ENCODE measurements around the gene NTN3. TPM values are rescaled to one million over a fixed set of nuclear protein-coding genes. Genes with fewer than 3 reads are reported as not detected.
A peak's percentile ranks its signal among the peaks of the same experiment; 100 is the strongest.

NTN3 gene
- total RNA-seq, 1 experiment from 2014 or later: 0.39 TPM

DNA sequence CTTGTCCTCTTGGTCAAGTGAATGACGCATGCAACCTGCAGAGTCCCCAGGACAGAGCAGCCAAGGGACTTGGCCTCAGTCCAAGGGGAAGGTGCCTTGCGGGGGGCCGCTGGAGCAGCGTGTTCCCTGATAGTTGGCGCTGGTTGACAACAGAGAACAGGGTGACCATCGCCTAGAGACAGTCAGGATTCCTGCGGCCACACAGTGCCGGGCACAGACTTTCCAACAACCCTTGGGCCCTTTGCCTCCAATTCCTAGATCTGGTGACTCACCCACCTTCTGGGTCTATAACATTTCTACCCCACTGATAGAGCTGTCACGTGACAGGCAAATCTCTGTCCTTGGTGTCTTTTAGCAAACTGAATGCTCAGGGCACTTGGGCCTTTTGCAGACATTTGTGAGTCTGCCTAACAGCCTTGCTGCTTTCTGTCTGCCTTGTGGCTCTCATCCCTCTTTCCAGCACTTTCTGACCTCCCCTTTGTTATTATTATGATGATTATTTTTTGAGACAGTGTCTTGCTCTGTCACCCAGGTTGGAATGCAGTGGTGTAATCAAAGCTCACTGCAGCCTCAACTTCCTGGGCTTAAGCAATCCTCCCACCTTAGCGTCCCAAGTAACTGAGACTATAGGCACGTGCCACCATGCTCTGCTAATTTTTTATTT lies 23.0 kb upstream of the NTN3 start:
- Histone ChIP-seq H3K36me3 (ENCODE audit: control insufficient read depth, insufficient read depth, low read length) (peaks cover 5% of the 10 kb centered on the region), H3K4me1 (no peaks in the 10 kb centered on the region), H3K9me3 (no peaks in the 10 kb centered on the region), H3K4me3 (ENCODE audit: low read depth, low read length) (no peak overlapping the region), H3K27me3 (replicated peaks; ENCODE audit: control insufficient read depth, insufficient read depth, low read length) (no peaks in the 10 kb centered on the region)
- Mint-ChIP-seq H3K27ac (ENCODE audit: unreplicated experiment) (peak overlapping the region; percentile 42), H3K4me1 (ENCODE audit: low read depth, unreplicated experiment) (no peaks in the 10 kb centered on the region), H3K4me3 (ENCODE audit: unreplicated experiment) (no peak overlapping the region), H3K36me3 (ENCODE audit: insufficient read depth, unreplicated experiment) (peaks cover 90% of the 10 kb centered on the region), H3K27me3 (ENCODE audit: insufficient read depth, unreplicated experiment) (no peaks in the 10 kb centered on the region), H3K9me3 (ENCODE audit: unreplicated experiment) (no peaks in the 10 kb centered on the region)
- ChIA-PET CTCF (no interaction called here), POLR2A (no interaction called here)
- TF ChIP-seq, protein P1, sequence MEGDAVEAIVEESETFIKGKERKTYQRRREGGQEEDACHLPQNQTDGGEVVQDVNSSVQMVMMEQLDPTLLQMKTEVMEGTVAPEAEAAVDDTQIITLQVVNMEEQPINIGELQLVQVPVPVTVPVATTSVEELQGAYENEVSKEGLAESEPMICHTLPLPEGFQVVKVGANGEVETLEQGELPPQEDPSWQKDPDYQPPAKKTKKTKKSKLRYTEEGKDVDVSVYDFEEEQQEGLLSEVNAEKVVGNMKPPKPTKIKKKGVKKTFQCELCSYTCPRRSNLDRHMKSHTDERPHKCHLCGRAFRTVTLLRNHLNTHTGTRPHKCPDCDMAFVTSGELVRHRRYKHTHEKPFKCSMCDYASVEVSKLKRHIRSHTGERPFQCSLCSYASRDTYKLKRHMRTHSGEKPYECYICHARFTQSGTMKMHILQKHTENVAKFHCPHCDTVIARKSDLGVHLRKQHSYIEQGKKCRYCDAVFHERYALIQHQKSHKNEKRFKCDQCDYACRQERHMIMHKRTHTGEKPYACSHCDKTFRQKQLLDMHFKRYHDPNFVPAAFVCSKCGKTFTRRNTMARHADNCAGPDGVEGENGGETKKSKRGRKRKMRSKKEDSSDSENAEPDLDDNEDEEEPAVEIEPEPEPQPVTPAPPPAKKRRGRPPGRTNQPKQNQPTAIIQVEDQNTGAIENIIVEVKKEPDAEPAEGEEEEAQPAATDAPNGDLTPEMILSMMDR (IDR thresholded peaks at IDR 0.05; ENCODE audit: insufficient read depth in 1 of 2, low read depth in 1 of 2, low read length in 1 of 2, severe bottlenecking in 1 of 2, unreplicated experiment in 1 of 2): no peak
- BruUV-seq (replicated peaks): no TSS peak
- no peak for DNase-seq
- intact Hi-C loops (cut with micrococcal nuclease; ENCODE audit: unreplicated experiment): no loop called here

DNA sequence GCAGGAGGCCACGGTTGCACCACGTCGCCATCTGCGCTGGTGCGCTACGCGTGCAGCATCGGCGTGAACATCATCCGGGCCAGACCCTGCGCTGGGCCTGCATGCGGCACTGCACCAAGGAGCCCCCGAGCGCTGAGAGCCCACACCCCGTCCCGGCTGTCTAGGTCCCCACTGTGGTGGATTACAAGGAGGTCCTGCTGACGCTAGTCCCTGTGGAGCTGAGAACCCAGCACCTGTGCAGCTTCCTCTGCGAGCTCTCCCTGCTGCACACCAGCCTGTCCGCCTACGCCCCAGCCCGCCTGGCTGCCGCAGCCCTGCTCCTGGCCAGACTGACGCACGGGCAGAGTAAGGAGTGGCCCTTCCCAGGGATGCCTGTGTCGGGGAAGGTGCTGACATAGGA lies 22.0 kb upstream of the NTN3 start:
- TF ChIP-seq, protein P1 (IDR thresholded peaks at IDR 0.05; ENCODE audit: insufficient read depth in 1 of 2, low read depth in 1 of 2, low read length in 1 of 2, severe bottlenecking in 1 of 2, unreplicated experiment in 1 of 2): no peak
- Histone ChIP-seq H3K36me3 (ENCODE audit: control insufficient read depth, insufficient read depth, low read length) (peaks cover 3% of the 10 kb centered on the region), H3K27me3 (replicated peaks; ENCODE audit: control insufficient read depth, insufficient read depth, low read length) (no peaks in the 10 kb centered on the region), H3K4me3 (ENCODE audit: low read depth, low read length) (no peak overlapping the region), H3K9me3 (no peaks in the 10 kb centered on the region), H3K4me1 (no peaks in the 10 kb centered on the region)
- ChIA-PET POLR2A (no interaction called here), CTCF (no interaction called here)
- Mint-ChIP-seq H3K4me3 (ENCODE audit: unreplicated experiment) (no peak overlapping the region), H3K27ac (ENCODE audit: unreplicated experiment) (peak overlapping the region; percentile 42), H3K36me3 (ENCODE audit: insufficient read depth, unreplicated experiment) (peaks cover 89% of the 10 kb centered on the region), H3K27me3 (ENCODE audit: insufficient read depth, unreplicated experiment) (no peaks in the 10 kb centered on the region), H3K9me3 (ENCODE audit: unreplicated experiment) (no peaks in the 10 kb centered on the region), H3K4me1 (ENCODE audit: low read depth, unreplicated experiment) (no peaks in the 10 kb centered on the region)
- BruUV-seq (replicated peaks): no TSS peak
- intact Hi-C loops (cut with micrococcal nuclease; ENCODE audit: unreplicated experiment): no loop called here
- no peak for DNase-seq

- TF ChIP-seq, protein P1 (IDR thresholded peaks at IDR 0.05; ENCODE audit: insufficient read depth in 1 of 2, low read depth in 1 of 2, low read length in 1 of 2, severe bottlenecking in 1 of 2, unreplicated experiment in 1 of 2): no peak
- ChIA-PET CTCF (no interaction called here), POLR2A (interaction anchor here (0.6 to 1.1 kb wide), 2 partner anchors 9 to 181 kb away, joined by 3 to 4 read pairs; no protein-coding TSS in a partner anchor)
- no peaks in the 10 kb centered on the region for H3K4me1 ChIP-seq
- H3K4me3 Mint-ChIP-seq (ENCODE audit: unreplicated experiment): no peak overlapping the region
- no peaks in the 10 kb centered on the region for H3K27me3 ChIP-seq (replicated peaks; ENCODE audit: control insufficient read depth, insufficient read depth, low read length)
- peaks cover 2% of the 10 kb centered on the region for H3K36me3 ChIP-seq (ENCODE audit: control insufficient read depth, insufficient read depth, low read length)
- no peaks in the 10 kb centered on the region for H3K9me3 ChIP-seq
- no peak for DNase-seq
- no peaks in the 10 kb centered on the region for H3K4me1 Mint-ChIP-seq (ENCODE audit: low read depth, unreplicated experiment)
- H3K4me3 ChIP-seq (ENCODE audit: low read depth, low read length): no peak overlapping the region
- H3K9me3 Mint-ChIP-seq (ENCODE audit: unreplicated experiment): no peaks in the 10 kb centered on the region
- no peaks in the 10 kb centered on the region for H3K27me3 Mint-ChIP-seq (ENCODE audit: insufficient read depth, unreplicated experiment)
- peaks cover 89% of the 10 kb centered on the region for H3K36me3 Mint-ChIP-seq (ENCODE audit: insufficient read depth, unreplicated experiment)
- no peak overlapping the region for H3K27ac Mint-ChIP-seq (ENCODE audit: unreplicated experiment)
- BruUV-seq (replicated peaks): no TSS peak
- intact Hi-C loops (cut with micrococcal nuclease; ENCODE audit: unreplicated experiment): no loop called here
These were observed 20.6 kb upstream of the NTN3 start for GRCh38 chr16:2450535-2450934.

Measured in Caco-2 (cell line).